GM13976 (cell line): Measurements from ENCODE around the gene C9orf50.

Experiments used
- DNase-seq: peaks from one replicate; pipeline ENCODE4 v3.0.0; 2012; ENCODE audit warnings: low spot score
- CTCF ChIP-seq: IDR thresholded peaks from 2 replicates; pipeline ENCODE4 v1.5.1; 2012; ENCODE audit warnings: borderline replicate concordance, mild to moderate bottlenecking; ENCODE audit not compliant: insufficient read depth; ENCODE audit errors: extremely low read depth, missing control alignments, control extremely low read depth
- in situ Hi-C: fragments of 300-500 bp; cut with MboI; formaldehyde crosslinking; loops from one replicate; pipeline ENCODE4 v1.12.0; 2022; ENCODE audit warnings: low sequenced_read_pairs, mixed read lengths, inconsistent platforms; ENCODE audit not compliant: unreplicated experiment

C9orf50 gene

GRCh38 chr9:129655154-129655553 is 34.3 kb upstream of the C9orf50 start:
- in situ Hi-C loops, result no loop called here
- TF ChIP-seq CTCF, result no peak
- no peak for DNase-seq

- DNase-seq, result no peak
- TF ChIP-seq CTCF, result no peak
- in situ Hi-C loops, result no loop called here
Observed at GRCh38 chr9:129654554-129655040, 33.7 kb upstream of the C9orf50 start.

- in situ Hi-C loops, result no loop called here
- TF ChIP-seq CTCF, result no peak
- no peak for DNase-seq
Observed at GRCh38 chr9:129653823-129654553, 33.1 kb upstream of the C9orf50 start.

- in situ Hi-C loops, result no loop called here
- no peak for DNase-seq
- TF ChIP-seq CTCF, result no peak
Observed at GRCh38 chr9:129650680-129651235, 29.9 kb upstream of the C9orf50 start.

GRCh38 chr9:129649726-129650679 is 29.1 kb upstream of the C9orf50 start:
- no peak for TF ChIP-seq CTCF
- in situ Hi-C loops, result loop anchor here (10.0 kb wide), 1 partner anchor 135 kb away; no protein-coding TSS in a partner anchor

GRCh38 chr9:129648764-129649115 is 27.8 kb upstream of the C9orf50 start:
- TF ChIP-seq CTCF, result no peak
- in situ Hi-C loops, result loop anchor here (10.0 kb wide), 1 partner anchor 136 kb away; no protein-coding TSS in a partner anchor
- no peak for DNase-seq

More at GRCh38 chr9:129649726-129650679, 29.1 kb upstream of the C9orf50 start:
- DNase-seq, result no peak
